GM04503 (cell line): ENCODE data around the gene SMCHD1.
"Not testable (repeated sequence)": the region's sequence is repeated elsewhere in the genome, so short reads cannot be mapped to it uniquely, and the experiment has no call there.

Source experiments
- DNase-seq: peaks from one replicate; pipeline ENCODE4 v3.0.0-alpha.2; 2012; ENCODE audit warnings: low read depth

The SMCHD1 gene

GRCh38 chr18:2716394-2717326, 61.1 kb downstream of the SMCHD1 start:
- DNase-seq: no peak

GRCh38 chr18:2717407-2717806, 61.9 kb downstream of the SMCHD1 start:
- DNase-seq: no peak

- DNase-seq: no peak
Measured at GRCh38 chr18:2719040-2719439, 63.5 kb downstream of the SMCHD1 start.

- DNase-seq: no peak
Measured at GRCh38 chr18:2723207-2723606, 67.7 kb downstream of the SMCHD1 start.

DNA sequence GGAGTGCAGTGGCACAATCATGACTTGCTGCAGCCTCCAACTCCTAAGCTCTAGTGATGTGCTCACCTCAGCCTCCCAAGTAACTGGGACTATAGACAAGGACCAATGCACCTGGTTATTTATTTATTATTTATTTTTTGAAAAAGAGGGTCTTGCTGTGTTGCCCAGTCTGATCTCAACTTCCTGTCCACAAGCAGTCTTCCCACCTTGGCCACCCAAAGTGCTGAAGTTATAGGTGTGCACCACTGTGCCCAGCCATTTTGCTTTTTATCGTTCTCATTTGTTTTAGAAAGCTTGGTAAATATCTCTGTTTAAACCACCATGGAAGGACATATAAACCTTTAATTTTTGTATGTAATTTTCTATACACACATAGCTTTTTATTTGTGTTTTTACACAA, 74.2 kb downstream of the SMCHD1 start:
- DNase-seq: no peak

DNA sequence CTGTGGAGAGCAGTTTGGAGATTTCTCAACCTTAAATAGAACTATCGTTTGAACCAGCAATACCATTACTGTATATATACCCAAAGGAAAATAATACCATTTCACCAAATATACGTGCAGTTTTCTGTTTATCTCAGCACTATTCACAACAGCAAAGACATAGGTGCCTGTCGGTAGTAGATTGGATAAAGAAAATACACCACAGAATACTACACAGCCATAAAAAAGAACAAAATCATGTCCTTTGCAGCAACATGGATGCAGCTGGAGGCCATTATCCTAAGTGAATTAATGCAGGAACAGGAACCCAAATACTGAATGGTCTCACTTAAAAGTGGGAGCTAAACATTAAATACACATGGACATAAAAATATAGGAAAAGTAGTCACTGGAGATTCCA, 81.3 kb downstream of the SMCHD1 start:
- DNase-seq: no peak

DNA sequence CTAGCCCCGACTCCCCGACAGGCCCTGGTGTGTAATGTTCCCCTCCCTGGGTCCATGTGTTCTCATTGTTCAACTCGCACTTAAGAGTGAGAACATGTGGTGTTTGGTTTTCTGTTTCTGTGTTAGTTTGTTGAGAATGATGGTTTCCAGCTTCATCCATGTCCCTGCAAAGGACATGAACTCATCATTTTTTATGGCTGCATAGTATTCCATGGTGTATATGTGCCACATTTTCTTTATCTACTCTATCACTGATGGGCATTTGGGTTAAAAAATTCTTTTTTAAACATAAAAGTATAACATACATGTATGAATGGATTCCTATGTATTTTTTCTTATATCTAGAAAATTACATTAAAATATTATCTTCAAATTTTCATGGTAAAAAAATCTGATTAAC, 84.6 kb downstream of the SMCHD1 start:
- not testable (repeated sequence) for DNase-seq

- DNase-seq: no peak
Measured at GRCh38 chr18:2746274-2746673, 90.7 kb downstream of the SMCHD1 start.

DNA sequence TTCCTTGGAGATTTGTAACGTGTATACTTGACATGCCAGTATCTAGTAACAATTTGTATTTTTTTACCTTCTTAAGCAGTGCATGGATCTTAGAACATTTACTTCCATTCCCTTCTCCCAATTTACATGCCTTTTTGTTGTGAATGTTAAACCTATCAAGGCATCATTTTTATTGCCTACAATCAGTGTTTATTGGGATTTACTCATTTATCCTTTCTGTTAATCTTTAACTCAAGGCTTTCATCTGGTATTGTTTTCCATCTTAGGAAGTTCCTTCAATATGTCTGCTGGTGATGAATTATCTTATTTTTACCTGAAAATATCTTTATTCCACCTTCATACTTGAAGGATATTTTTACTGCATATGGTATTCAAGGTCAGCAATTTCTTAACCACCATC, 102.8 kb downstream of the SMCHD1 start:
- no peak for DNase-seq

- DNase-seq: no peak
Measured at GRCh38 chr18:2774669-2775068, 119.1 kb downstream of the SMCHD1 start.

GRCh38 chr18:2776601-2777000, 121.1 kb downstream of the SMCHD1 start:
- DNase-seq: no peak

- DNase-seq: no peak
Measured at GRCh38 chr18:2777241-2777640, 121.7 kb downstream of the SMCHD1 start.

GRCh38 chr18:2780750-2781149, 125.2 kb downstream of the SMCHD1 start:
- DNase-seq: no peak

DNA sequence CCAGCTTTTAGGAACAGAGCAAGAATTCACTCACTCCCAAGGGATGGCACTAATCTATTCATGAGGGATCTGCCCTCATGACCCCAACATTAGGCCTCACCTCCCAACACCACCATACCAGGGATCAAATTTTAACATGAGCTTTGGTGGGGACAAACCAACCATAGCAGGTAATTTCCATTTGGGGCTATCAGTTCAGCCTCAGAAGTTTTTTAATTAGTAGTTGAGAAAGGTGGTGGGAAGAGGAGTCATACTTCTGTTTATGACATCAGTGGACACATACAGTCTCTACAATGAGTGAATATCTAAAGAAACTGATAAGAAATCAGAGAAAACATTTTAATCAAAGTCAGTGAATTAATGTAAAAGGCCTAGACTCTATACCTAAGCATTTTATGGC, 131.7 kb downstream of the SMCHD1 start:
- no peak for DNase-seq

- DNase-seq: no peak
Measured at GRCh38 chr18:2792395-2792794, 136.9 kb downstream of the SMCHD1 start.

DNA sequence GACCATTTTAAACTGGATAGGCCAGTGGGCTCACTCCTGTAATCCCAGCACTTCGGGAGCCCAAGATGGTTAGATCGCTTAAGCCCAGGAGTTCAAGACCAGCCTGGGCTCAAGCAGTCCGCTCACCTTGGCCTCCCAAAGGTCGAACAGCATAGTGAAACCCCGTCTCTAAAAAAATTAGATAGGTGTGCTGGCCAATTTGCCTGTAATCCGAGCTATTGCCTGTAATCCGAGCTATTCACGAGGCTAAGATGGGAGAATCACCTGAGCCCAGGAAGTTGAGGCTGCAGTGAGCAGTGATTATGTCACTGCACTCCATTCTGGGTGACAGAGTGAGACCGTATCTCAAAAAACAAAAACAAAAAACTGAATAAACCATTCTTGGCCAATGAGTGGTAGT, 138.6 kb downstream of the SMCHD1 start:
- no peak for DNase-seq

- no peak for DNase-seq
Measured at GRCh38 chr18:2797951-2798350, 142.4 kb downstream of the SMCHD1 start.

GRCh38 chr18:2799369-2799768, 143.8 kb downstream of the SMCHD1 start:
- DNase-seq: no peak

DNA sequence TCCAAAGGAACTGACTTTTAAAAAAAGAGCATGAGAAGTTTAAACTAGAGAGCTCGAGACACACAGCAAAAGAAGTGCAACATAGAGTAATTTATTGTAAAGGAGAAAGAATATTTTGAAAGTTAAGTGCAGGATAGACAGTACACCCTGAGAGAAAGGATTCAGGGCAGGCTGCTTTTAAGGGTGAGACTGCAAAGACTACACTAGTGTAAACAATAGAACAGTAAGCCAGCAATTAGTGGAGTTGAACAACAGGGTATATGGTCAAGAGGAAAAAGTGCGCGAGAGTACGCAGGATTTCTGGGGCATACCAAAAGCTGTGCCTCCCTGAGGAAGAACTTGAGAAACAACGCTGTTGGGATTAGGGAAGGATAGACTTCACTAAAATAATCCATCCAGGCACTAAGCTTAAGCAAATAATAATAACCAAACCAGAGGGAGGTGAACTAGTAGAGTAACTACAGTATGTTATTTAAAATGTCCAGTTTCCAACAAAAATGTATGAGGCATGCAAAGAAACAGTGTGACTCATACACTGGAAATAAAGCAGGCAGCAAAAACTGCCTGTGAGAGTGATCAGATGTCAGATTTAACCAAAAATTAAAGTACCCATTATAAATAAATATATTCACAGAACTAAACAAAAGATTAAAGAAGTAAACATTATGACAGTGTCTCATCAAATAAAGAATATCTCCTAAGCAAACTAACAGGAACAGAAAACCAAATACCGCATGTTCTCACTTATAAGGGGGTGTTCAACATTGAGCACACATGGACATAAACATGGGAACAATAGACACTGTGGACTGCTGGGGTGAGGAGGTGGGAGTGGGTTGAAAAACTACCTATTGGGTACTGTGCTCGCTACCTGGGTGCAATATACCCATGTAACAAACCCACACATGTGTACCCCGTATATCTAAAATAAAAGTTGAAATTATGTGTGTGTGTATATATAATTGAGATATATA, 150.7 kb downstream of the SMCHD1 start:
- no peak for DNase-seq

- DNase-seq: not testable (repeated sequence)
Measured at GRCh38 chr18:2808640-2809039, 153.1 kb downstream of the SMCHD1 start.

DNA sequence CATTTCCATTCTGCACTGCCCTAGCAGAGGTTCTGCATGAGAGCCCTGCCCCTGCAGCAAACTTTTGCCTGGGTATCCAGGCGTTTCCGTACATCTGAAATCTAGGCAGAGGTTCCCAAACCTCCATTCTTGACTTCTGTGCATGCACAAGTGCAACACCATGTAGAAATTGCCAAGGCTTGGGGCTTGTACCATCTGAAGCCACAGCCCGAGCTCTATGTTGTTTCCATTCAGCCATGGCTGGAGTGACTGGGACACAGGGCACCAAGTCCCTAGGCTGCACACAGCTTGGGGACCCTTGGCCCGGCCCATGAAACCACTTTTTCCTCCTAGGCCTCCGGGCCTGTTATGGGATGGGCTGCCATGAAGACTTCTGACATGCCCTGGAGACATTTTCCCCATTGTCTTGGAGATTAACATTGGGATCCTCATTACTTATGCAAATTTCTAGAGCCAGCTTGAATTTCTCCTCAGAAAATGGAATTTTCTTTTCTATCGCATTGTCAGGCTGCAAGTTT, 154.2 kb downstream of the SMCHD1 start:
- DNase-seq: not testable (repeated sequence)

DNA sequence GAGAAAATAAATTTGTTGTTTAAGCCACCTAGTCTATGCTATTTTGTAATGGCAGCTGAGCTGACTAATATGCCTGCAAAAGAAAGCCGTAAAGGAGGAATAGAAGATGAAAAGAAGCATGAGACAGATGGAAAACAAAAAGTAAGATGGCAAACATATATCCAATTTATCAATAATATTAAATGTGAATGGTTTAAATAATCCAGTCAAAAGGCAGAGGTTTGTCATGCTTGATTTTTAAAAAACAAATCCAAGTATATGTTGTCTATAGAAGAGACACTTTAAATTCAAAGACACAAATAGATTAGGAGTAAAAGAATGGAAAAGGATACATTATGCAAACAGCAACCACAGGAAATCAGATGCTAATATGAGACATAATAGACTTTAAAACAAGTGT, 155.9 kb downstream of the SMCHD1 start:
- DNase-seq: no peak

DNA sequence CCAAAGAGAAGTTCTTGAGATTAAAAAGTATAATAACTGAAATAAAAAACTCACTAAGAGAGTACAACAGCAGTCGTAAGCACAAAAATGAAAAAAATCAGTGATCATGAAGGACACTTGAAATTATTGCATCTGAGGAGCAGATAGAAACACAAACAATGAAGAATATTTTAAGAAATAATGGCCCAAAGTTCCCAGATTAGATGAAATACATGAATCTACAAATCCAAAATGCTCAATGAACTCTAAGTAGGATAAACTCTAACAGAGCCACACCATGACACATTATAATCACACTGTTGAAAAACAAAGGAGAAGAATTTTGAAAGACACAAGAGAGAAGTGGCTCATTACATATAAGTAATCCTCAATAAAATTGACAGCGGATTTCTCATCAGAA, 159.4 kb downstream of the SMCHD1 start:
- no peak for DNase-seq
